WTC11 (cell line): ENCODE data around the gene KRTAP10-9.

Source experiments
- ESRRA ChIP-seq: sonication (generic); formaldehyde crosslinking; IDR thresholded peaks from 2 replicates; pipeline ENCODE4 v1.8.1; 2022; ENCODE audit warnings: mild to moderate bottlenecking, missing genetic modification reagents, borderline replicate concordance
- FOXK1 ChIP-seq: sonication (generic); formaldehyde crosslinking; IDR thresholded peaks from 2 replicates; pipeline ENCODE4 v1.8.0; 2022; ENCODE audit warnings: mild to moderate bottlenecking, moderate library complexity, missing genetic modification reagents
- JUN ChIP-seq: sonication (generic); formaldehyde crosslinking; IDR thresholded peaks from 2 replicates; pipeline ENCODE4 v1.8.0; 2023; ENCODE audit warnings: mild to moderate bottlenecking, missing genetic modification reagents
- SP1 ChIP-seq: sonication (generic); formaldehyde crosslinking; conservative IDR thresholded peaks from 2 replicates; pipeline ENCODE4 v1.8.1; 2022; ENCODE audit warnings: missing genetic modification reagents
- TEAD4 ChIP-seq: sonication (generic); formaldehyde crosslinking; IDR thresholded peaks from 2 replicates; pipeline ENCODE4 v1.8.0; 2022; ENCODE audit warnings: mild to moderate bottlenecking, missing genetic modification reagents
- ZNF232 ChIP-seq: sonication (generic); formaldehyde crosslinking; IDR thresholded peaks from 2 replicates; pipeline ENCODE4 v1.8.0; 2022; ENCODE audit warnings: mild to moderate bottlenecking, missing genetic modification reagents
- TF ChIP-seq, protein P1 (sequence below): fragments of 200-600 bp; IDR thresholded peaks from 2 replicates; pipeline ENCODE4 v1.8.0; 2022; ENCODE audit warnings: antibody characterized with exemption
- TF ChIP-seq, protein P2 (sequence below): sonication (generic); formaldehyde crosslinking; IDR thresholded peaks from 2 replicates; pipeline ENCODE4 v1.8.0; 2022; ENCODE audit warnings: mild to moderate bottlenecking, missing genetic modification reagents
- TF ChIP-seq, protein P3 (sequence below): sonication (generic); formaldehyde crosslinking; IDR thresholded peaks from 2 replicates; pipeline ENCODE4 v1.8.1; 2023; ENCODE audit warnings: mild to moderate bottlenecking, missing genetic modification reagents
- TF ChIP-seq, protein P4 (sequence below): sonication (generic); formaldehyde crosslinking; IDR thresholded peaks from 2 replicates; pipeline ENCODE4 v1.8.1; 2022; ENCODE audit warnings: low read depth, mild to moderate bottlenecking, moderate library complexity, missing genetic modification reagents, borderline replicate concordance

DNA sequence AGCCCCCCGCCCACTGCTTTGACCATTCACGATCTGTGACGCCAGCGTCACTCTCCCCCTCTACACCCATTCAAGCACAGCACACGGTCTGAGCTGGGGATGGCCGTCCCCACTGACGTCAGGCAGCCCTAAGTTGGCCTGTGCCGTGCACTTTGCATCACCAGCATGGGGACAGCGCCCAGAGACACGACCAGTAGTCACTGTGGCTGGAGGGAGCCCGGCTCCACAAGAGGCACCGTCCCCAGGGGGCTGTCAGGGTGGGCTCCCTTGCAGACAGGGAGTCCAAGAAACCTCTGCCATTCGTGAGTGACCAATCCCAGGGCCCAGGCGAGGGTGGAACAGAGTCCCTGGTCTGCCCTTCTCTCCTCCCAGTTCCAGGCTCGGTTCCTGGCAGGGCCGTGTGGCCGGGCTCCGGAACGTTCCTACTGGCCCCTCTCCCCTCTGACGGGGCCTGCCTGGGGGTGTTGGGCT is 12.7 kb upstream of the KRTAP10-9 start:
- TF ChIP-seq, protein P1, sequence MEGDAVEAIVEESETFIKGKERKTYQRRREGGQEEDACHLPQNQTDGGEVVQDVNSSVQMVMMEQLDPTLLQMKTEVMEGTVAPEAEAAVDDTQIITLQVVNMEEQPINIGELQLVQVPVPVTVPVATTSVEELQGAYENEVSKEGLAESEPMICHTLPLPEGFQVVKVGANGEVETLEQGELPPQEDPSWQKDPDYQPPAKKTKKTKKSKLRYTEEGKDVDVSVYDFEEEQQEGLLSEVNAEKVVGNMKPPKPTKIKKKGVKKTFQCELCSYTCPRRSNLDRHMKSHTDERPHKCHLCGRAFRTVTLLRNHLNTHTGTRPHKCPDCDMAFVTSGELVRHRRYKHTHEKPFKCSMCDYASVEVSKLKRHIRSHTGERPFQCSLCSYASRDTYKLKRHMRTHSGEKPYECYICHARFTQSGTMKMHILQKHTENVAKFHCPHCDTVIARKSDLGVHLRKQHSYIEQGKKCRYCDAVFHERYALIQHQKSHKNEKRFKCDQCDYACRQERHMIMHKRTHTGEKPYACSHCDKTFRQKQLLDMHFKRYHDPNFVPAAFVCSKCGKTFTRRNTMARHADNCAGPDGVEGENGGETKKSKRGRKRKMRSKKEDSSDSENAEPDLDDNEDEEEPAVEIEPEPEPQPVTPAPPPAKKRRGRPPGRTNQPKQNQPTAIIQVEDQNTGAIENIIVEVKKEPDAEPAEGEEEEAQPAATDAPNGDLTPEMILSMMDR, result no peak
- no peak for TF ChIP-seq JUN
- TF ChIP-seq, protein P2, sequence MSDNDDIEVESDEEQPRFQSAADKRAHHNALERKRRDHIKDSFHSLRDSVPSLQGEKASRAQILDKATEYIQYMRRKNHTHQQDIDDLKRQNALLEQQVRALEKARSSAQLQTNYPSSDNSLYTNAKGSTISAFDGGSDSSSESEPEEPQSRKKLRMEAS, result no peak
- TF ChIP-seq, protein P3, sequence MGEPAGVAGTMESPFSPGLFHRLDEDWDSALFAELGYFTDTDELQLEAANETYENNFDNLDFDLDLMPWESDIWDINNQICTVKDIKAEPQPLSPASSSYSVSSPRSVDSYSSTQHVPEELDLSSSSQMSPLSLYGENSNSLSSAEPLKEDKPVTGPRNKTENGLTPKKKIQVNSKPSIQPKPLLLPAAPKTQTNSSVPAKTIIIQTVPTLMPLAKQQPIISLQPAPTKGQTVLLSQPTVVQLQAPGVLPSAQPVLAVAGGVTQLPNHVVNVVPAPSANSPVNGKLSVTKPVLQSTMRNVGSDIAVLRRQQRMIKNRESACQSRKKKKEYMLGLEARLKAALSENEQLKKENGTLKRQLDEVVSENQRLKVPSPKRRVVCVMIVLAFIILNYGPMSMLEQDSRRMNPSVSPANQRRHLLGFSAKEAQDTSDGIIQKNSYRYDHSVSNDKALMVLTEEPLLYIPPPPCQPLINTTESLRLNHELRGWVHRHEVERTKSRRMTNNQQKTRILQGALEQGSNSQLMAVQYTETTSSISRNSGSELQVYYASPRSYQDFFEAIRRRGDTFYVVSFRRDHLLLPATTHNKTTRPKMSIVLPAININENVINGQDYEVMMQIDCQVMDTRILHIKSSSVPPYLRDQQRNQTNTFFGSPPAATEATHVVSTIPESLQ (CRISPR knock-in tag), result no peak
- no peak for TF ChIP-seq SP1 (CRISPR knock-in tag)
- TF ChIP-seq, protein P4, sequence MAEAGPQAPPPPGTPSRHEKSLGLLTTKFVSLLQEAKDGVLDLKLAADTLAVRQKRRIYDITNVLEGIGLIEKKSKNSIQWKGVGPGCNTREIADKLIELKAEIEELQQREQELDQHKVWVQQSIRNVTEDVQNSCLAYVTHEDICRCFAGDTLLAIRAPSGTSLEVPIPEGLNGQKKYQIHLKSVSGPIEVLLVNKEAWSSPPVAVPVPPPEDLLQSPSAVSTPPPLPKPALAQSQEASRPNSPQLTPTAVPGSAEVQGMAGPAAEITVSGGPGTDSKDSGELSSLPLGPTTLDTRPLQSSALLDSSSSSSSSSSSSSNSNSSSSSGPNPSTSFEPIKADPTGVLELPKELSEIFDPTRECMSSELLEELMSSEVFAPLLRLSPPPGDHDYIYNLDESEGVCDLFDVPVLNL (CRISPR knock-in tag), result no peak
- no peak for TF ChIP-seq ESRRA (CRISPR knock-in tag)
- TF ChIP-seq FOXK1, result no peak
- no peak for TF ChIP-seq TEAD4
- no peak for TF ChIP-seq ZNF232 (CRISPR knock-in tag)
